ENCODE measurements around the gene TMEM53.
A peak's percentile ranks its signal among the peaks of the same experiment; 100 is the strongest.

Gene TMEM53

DNA sequence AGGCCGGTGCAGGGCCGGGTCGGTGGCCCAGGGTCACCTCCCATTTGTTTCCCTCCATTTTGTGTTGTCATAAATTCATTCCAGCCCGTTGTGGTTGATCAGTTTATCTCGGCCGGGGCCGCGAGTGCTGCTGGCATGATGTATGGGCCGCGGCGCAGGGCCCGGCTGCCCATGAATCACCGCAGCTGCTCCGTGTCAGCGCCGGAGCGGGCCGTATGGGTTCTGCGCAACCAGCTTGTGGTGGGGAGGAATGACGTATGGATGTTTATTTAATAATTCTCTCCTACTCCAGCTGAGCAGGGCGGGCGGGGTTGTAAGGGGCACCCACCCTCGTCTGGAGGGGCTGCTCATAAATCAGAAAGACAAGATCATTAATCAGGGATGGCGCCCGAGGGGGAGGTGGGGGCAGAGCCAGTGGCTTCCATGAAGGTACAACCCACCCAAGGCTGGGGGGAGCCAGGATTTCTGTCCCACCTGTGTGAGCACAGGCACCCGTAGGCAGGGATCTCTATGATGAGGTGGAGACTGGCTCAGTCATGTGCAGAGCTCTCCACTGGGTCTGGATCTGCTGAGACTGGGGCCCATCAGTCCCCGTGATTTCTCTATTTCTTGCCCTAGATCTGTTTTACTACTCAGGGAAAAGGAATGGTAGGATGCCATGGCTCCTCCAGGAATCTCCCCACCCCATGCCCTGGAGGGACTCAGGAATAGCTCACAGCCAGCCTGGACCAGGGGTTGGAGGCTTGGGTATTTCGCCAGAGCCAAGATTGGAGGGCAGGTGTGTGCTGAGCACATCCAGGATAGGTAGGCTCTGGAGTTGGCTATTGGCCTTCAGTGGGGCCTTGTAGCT, 27.8 kb downstream of the TMEM53 start:
- DNase-seq (no peak), ATAC-seq (no peak)

DNA sequence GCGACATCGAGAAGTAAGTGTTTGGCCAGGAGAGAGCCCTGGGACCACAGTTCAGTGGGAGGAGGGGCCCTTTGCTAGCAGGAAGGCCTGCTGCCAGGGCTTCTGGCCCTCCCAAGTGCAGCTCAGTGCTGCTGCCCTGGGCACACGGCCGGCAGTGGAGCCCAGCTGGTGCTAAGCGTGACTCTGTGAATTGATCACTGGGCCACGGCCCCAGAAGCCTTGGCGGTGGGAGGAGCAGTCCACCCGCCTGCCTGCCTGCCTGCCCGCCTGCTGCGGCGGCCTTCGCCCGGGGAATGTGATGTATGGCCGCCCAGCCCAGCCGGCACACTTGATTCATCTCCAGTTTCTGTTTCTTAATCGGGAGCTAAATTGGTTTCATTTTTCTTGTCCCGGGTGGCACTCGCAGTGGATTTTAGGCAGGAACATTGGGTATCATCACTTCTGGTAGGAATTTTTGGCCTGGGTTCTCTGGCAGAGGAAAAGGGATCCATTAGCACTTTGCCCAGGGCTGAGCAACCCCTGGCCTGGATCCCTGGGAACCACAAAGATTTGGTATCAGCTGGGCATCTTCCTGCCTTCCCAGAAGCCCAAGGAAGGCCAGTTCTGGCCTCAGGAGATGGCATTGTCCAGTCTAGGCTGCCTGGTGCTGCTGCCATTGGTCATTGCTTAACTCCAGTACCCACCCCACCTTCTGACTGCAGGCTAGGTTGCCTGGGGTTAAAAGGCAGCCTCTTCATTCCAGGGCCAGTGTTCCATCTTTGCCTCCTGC, 28.6 kb downstream of the TMEM53 start:
- DNase-seq (no peak), ATAC-seq (no peak)

DNA sequence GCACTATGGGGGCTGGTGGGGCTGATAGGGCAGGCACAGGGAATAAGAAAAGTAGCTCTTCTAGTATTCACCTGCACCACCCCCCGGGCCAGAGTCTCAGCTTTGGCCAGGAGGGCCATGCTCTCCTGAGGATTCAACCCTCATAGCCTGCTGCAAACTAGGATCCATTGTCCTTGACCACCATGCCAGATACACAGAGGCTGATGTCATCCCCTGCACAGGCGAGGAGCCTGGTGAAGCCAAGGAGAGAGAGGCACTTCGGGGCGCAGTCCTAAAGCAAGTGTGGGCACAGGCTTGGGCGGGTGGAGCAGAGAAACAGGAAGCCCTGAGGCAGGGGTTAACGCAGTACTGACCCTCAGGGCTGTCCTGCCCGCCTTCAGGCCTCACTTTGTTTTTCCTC, 29.5 kb downstream of the TMEM53 start:
- ATAC-seq (no peak), DNase-seq (no peak)

DNA sequence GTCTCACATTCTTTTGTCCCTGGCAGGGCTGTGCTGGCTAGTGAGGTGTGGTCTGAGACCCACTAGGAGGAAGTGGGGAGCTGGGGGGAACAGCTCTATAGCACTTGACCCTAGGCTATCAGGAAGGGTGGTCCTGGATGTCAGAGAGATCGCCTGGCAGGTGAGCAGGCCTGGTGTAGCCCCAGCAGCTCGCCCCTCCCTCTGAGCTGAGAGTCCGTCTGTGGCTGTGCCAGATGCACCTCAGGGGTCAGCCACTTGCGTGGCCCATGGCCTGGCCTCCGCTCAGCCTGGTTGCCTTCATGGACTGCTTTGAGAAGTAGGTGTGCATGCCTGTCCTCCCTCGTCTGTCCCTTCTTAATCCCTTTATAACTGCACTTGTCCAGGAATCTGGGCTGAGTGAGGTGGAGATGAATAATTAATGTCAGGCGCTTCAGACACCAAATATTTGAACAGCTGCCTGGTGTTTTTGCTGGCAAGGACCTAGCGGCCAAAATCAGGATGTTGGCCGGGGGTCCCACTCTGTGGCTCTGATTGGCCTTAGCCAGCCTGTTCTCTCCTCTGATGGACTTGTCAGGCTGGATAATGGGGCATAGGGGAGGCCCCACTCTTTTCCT, 30.5 kb downstream of the TMEM53 start:
- ATAC-seq (no peak), DNase-seq (no peak)

DNA sequence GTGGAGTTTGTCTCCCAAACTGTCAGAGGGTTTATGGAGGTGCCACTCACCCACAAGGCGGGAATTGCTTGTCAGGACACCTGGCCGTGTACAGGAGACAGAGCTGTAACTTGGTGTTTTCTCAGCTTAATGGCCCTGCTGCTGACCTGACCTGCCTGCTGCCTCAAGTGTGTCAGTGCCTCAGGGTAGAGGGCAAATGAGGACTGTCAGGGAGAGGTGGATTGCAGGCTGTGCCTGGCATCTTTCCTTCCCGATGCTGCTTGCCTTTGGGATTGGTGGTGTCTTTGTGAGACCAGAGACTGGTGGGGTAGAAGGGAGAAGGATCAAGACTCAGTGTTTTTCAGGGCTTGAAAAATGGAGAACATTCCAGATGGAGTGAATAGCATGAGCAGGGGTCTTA, 31.4 kb downstream of the TMEM53 start:
- ATAC-seq (no peak), DNase-seq (no peak)

DNA sequence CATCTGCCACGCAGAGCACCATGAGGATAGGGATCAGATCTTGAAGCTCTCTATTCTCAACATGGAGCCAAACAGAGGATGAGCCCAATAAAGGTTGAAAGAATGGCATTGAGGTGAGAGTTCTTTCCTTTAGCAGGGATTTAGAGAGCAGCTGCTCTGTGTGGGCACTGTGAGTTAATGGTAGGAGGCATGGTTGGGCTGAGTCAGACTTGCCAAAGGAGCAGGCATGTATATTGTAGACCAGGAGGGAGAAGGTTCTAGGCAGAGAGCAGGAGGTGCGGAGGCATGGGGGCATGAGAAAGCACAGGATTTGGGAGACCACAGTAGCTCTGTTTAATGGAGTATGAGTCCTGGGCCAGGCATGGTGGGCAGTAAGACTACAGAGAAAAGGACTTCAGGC, 32.0 kb downstream of the TMEM53 start:
- DNase-seq: no peak
- no peak for ATAC-seq

DNA sequence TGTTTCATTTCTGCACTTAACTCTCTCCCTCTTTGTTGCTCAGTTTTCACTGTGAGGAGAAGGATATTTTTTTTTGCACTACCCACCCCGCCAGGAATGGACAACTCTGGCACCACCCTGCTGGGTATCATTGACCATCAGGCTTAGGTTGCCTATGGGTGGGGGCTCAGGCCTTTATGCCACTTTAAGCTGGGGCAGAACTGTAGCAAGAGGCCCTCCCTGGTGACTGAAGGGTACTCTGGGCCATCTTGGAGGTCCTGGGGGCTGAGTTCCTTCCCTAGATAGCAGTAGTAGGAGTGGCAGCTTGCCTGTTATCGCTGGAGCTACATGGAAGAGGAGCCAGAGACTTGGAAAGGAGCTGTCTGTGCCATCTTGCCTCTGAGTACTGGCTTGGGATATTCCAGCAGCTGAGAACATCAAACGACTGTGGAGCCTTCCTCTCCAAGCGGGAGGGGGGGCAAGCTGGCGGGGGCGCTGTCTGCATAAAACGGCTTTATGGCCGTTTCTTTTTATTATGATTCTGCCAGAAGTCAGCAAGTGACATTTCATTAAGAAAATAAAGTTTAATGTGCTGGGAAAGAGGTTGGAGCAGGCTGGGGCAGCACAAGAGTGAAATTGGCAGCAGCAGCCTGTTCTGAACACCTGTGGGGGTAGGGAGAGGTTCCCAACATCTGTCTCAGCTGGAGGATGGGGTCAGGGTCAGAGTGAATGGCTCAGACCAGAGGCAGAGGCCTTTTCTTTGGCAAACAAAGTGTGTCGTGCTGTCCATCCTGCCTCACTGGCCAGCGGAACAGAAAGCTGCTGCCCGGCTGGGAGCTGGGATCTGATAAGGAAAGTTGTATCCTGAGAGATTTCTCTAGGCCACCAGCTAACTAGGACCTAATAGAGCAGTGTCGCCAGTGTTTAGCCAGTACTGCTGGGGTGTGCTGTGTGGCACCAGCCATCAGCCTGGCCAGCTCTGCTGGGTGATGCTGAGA, 32.9 kb downstream of the TMEM53 start:
- ATAC-seq (no peak), DNase-seq (no peak)

DNA sequence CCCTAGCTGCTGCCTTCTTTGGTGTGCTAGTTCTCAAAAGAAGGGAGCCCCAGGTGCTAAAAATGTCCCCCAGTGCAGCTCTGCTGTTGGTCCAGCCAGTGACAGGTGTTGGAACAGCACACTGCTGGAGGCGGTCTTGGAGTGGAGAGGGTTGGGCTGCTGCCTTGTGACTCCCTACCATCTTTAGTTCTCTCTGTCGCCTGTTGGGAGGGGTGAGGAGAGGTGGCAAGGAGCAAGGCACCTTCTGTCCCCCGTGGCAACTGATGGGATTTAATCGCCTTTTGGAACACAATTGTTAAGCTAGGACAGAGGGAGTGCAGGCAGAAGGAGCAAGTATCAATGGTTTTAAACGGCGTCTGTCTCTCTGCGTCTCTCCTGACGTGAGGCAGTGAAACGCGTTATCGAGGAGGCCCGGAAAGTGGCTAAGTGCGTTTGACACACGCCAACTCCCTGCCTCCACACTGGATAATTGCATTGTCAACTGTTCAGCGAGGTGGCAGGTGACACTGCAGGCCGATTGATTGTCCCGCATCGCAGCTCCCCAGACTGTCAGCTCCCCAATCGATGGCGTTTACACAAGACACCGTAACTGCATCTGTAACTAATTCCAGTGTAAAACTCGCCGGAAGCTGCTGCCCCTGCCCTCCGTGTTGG, 34.0 kb downstream of the TMEM53 start:
- DNase-seq: no peak
- no peak for ATAC-seq

DNA sequence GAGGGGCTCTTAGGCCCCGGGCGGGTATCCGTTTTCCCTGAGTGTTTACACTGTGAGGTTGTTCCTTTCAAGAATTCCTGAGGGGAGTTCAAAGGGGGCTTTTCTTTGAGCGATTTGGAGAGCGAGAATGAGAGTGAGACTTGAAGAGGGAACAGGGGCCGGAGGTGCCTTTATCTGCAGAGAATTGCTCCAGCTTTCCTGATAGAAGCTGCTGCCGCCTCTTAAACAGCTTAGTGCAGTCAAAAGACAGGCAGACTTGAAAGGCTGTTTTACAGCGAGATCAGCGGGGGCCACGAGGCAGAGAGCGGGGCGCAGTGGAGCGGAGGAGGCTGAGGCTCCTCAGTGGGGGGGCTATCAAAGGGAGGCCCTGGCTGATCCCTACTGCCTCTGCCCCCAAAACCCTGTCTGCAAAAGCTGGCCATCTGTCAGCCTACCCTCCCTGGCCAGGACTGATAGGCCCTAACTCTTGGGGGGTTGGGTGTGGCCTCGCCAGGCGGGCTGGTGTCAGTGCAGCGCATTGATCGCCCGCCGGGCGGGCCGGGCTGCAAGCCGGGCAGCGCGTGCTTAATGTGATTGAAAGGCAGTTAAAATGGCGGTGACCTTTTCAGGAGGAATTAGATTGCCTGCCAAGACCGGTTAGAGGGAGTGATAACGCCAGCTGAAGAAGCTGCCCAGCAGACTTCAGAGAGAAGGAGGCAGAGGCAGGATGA, 36.4 kb downstream of the TMEM53 start:
- DNase-seq (no peak), ATAC-seq (no peak)

DNA sequence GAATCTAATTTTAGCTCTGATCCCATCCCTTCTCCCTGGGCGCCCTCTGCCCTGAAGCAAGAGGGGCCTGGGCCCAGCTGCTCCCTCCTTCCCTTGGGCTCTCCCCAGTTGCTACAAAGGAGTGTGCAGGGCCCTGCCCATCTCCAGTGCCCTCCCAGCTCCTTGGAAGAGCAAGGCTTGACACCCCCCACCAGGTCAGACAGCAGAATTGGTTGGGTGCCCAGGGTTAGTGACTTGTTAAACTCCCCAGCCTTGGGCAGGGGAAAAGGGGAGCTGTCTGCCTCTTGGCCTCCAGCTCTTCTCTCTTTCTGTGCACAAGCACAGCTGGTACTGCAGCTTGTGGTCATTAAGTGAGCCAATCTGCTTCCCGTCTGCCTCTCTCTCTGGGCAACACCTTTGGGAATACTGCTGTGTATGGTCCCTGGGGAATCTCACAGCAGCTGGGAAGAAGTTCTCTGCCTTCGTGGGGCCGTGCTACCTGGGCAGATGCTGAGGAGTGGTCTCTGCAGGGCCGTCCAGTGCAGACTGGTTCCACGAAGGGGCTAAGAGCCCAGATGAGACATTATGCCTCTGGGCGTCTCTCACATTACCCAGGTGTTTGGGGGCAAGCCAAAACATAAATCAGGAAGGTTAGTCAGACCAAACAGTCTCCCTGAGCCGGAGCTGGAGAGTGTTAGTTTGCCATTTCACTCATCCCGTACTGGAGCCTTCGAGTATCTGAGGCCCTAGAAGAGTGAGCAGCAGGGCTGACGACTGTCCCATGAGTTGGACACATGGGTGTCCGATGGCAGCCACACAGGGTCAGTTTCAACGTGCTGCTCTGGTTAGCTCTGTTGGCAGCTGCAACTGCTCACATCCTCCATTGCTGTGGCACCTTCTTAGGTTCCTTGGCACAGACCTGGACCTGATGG, 37.3 kb downstream of the TMEM53 start:
- no peak for ATAC-seq
- DNase-seq: no peak

DNA sequence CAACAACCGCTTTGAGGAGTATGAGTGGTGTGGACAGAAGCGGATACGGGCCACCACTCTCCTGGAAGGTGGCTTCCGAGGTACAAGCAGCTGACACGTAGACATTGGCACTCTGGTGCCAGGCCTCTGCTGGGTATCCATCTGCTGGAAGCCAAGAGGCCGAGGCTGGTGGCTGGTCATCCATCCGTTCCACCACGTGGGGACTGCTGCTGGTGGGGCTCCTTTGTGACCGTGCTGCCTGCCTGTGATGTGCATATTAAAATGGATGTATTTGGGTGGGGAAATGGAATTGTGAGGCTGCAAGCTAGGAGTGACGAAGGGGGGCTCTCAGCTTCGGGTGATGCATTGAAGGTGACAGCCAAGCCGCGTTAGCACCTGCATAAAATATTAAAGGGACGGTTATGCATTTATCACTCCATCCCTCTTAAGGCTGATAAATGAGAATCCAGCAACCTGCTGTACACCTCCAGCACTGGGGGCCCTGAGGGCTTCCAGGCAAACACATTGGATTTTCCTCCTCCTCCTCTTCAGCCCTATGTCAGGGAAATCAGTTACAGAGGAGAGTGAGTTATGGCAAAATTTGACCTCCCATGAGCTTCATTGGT, 38.1 kb downstream of the TMEM53 start:
- DNase-seq (no peak), ATAC-seq (no peak)

DNA sequence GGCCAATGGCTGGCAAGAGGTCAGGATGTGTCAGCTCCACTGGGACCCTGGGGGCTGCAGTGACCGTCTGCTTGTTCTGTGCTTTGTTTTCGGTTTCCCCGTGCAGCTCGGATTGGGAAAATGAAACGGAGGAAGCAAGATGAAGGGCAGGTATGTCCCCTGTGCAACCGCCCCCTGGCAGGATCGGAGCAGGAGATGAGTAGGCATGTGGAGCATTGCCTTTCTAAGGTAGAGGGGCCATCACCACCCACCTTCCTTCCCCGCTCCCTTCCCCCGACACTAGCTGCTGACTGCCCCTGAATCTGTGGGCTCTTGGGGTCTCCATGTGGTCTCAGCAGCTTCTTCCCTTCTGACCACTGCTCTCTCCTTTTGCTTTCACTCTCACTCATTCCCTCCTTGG, 38.8 kb downstream of the TMEM53 start:
- DNase-seq: no peak
- no peak for ATAC-seq

DNA sequence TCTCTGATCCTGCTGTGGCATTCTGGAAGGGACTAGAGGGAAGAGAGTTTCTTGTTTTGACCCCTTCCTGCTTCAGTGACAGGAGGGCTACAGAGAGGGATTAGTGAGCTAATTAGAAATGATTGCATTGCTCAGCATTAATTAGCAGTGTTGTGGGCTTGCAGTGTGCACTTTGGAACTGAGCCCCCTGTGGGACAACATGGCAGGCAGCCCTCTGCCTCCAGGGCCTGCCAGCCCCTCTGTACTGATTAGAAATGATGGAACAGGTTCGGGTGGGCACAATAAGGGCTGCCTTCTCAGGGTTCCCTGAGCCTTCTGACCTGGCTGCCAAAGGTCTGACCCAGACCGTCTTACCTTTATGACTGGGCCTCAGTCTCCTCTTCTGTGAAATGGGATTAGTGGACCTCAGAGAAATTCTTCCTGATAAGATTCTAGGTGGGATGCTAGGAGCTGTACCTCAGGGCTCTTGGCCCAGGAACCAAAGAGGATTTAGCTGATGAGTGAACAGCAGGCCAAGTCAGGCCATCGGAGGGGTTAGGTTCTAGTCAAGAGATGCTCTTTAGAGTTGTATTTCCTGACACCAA, 39.6 kb downstream of the TMEM53 start:
- no peak for ATAC-seq
- DNase-seq: no peak

DNA sequence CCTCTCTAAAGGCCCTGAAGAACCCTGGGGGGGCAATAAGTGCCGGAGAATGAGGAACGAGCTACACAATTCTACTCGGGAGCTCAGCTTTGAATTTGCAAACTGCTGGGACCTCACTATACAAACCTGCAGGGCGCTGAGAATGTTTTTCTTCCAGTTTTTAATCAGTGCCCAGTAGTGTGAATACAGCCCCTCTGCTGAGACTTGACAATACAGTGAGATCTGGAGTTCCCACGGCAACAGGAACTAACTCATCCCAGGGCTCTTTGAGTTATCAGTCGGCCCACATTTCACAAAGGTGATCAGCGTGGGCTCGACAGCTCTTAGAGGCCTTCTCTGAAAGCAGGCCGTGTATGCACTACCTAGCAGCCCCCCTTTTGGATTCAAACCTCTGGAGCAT, 41.7 kb downstream of the TMEM53 start:
- DNase-seq (no peak), ATAC-seq (no peak)

DNA sequence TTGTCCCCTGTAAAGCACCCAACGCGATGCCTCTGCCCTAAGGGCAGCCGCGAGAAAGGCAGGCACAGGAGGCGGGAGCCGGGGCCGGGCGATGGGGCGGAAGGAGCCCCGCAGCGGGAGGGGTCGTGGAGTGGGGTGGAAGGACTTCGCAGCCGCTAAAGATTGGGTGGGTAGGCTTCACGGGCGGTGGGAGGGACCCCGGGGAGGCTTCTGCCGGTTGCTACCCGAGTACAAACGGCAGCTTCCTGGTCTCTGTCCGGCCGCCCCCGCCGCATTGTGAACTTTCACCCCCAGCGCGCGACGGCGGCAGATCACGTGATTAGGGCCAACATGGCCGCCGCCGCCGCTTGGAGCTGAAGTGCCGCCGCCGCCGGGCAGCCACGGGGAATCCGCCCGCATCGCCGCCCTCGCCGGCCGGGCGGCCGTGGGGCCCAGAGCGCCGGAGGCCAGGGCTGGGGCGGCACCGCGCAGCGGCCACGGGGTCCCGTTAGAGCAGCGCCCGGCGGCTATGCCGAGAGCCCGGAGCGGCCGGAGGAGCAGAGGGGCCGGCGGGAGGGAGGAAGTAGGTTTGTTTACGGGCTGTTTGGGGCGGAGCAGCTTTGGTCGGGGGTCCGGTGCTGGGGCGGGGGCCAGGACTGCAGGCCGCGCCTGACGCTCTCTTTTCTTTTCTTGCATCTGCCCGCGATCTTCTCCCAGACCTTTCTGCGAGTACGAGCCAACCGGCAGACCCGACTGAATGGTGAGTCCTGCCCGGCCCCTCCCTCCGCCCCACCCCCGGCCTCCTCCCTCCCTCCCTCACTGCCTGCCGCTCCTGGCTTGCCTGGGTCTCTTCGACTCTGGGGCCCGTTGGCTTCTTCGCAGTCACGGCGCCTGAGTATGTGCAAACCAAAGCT, 42.4 kb downstream of the TMEM53 start:
- ATAC-seq (peak; percentile 78), DNase-seq (peak; percentile 91)

DNA sequence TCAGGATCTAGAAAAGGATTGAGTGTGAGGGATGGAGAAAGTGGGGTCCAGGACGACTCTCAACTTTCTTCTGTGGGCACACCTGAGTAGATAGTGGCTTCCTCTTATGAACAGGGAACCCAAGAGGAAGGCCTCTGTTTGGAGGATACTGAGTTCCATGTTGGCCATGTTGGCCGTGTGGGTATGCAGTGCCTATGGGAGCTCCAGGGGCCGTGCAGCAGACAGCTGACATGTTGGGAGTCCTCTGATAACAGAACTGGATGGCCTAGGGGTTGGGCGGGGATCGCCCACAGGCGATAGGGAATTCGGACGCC, 43.0 kb downstream of the TMEM53 start:
- no peak for DNase-seq

DNA sequence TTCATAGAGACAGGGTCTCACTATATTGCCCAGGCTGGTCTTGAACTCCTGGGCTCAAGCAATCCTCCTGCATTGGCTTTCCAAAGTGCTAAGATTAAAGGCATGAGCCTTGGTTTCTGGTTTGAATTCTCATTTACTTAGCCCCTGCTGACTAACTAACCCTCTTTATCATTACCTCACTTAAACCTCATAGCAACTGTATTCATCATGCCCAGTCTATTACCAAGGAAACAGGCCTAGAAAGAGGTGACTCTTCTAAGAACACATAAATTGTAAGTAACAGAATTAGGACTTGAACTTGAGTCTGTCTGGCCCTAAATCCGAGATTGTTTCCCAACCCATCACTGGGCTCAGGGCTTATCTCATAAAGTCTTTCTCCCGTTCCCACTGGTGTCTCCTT, 44.2 kb downstream of the TMEM53 start:
- ATAC-seq (no peak), DNase-seq (no peak)

More for the DNA sequence above, 43.0 kb downstream of the TMEM53 start:
- peak; percentile 3 for ATAC-seq

All from stimulated activated naive CD8-positive, alpha-beta T cell treated with anti-CD3 and anti-CD28 coated beads, Interleukin-15, Interleukin-2, amounts not matched to agents 100 U/mL and 50 U/mL, for 24 hours (primary cell).